ENCODE data around the gene DRICH1.
"Not testable (repeated sequence)": the region's sequence is repeated elsewhere in the genome, so short reads cannot be mapped to it uniquely, and the experiment has no call there.

Gene DRICH1

DNA sequence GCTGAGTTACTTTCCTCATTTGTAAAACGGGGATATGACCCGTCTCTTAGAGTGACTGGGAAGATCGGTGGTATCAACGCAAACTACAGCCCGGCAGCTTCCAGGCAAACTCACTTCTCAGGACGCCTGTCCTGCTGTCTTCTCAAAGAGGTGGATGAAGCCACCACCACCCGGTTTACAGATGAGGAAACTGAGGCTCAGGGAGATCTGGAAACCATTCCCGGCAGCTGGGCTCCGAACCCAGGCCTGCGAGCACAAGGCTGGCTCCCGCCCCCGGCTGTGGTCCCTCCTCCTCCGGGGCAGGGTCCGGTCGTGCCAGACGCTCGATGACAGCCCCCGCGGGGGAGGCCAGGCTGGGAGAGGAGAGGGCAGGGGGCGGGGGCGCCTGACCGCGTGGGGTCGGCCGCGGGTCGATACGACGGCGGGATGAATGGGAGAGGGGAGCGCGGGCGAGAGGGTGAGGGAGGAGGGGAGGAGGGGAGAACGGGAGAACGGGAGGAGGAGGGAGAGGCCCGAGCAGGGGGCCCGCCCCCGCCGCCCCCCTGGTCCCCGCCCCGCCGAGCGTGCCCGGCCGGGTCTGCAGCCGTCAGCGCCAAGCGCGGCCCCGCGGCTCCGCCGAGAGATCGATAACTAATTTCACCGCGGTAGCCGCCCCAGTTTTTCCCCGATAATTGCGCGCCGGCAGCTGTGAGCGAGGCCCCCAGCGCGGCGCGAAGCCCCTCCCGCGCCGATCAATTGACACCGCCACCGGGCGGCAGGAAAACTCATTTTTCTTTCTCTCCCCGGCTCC lies 66.0 kb downstream of the DRICH1 start:
- no peak for DNase-seq

DNA sequence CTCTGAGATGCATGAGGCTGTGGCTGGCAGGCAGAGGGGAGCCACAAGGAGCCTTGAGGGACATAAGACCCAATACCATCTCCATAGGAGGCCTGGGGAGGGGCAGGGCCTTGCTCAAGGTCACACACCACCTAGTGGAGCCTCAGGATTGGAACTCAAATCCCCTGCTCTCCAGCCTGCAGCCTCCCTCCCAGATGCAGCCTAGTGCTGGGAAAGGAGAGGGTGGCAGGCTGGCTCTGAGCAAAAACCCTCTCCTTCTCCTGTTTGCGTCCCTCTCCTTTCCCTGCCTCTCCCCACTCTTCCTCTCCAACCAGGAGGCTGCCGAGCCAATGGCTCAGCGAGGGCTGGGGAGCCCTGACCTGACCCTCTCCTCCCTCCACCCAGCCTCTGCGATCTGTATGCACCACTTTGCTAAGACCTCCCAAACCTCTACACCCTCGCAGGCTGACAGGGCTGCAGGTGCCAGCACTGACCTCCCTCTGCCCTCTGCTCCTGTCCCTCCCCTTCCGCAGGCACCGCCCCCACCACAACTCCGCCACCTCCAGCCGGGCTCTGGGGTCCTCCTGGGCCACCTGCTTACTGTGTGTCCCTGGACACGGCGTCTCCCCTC lies 66.7 kb downstream of the DRICH1 start:
- DNase-seq = no peak

DNA sequence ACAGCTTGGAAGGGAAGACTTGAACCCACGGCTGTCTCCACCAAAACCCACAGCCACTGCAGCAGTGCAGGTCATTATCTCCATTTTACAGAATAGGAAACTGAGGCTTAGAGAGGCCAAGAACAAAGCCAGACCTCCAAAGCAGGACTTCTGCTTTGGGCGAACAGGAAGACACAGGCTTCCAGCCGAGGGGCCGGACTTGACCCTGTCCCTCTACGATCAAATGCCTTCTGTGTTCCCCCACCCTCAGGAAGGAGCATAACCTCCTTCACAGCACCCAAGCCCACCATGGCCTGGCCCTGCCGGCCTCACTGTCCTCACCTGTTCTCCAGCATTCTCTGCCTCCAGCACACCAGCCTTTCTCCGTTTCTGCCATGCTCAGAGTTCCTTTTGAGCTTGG lies 67.8 kb downstream of the DRICH1 start:
- no peak for DNase-seq

DNA sequence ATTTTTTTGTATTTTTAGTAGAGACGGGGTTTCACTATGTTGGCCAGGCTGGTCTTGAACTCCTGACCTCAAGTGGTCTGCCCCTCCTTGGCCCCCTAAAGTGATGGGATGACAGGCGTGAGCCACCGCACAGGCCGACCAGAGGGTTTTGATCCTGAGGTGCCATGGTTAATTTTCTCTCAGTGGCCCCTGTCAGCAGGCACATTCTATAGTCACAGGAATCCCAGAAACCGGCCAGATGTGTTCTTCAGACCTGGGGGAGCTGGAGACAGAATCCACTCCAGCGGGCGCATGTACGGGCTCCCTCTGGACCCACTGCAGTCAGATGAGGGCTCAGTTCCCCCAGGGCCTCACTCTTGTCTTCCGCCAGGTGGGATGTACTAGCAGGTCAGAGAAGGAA lies 69.0 kb downstream of the DRICH1 start:
- no peak for DNase-seq

DNA sequence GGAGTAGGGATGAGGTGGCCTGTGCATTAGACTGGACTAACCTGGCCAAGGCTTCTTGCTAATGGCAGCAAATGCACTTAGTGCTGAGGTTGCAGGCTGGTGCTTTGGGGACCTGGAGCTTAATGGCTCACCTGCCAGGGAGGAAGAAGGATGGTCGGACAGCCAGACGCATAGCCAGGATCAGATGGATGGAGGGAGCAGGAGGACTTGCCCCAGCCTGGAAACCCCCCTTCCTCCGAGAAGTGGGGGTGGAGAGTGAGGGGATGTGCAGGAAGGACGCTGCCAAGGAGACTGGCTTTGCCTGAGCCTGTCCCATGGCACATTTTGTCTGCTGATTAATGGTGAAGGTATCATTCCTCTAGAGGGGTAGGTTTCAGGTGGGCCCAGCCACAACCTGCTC lies 69.9 kb downstream of the DRICH1 start:
- no peak for DNase-seq

DNA sequence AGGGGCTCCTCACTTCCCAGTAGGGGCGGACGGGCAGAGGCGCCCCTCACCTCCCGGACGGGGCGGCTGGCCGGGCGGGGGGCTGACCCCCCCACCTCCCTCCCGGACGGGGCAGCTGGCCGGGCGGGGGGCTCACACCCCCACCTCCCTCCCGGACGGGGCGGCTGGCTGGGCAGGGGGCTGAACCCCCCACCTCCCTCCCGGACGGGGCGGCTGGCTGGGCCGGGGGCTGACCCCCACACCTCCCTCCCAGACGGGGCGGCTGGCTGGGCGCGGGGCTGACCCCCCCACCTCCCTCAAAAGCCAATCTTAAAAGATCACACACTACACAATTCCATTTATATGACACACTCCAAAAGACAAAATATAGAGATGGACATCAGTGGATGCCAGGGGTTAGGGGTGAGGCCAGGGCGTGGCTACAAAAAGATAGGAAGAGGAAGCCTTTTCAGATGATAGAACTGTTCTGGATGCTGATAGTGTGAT lies 71.1 kb downstream of the DRICH1 start:
- DNase-seq = not testable (repeated sequence)

DNA sequence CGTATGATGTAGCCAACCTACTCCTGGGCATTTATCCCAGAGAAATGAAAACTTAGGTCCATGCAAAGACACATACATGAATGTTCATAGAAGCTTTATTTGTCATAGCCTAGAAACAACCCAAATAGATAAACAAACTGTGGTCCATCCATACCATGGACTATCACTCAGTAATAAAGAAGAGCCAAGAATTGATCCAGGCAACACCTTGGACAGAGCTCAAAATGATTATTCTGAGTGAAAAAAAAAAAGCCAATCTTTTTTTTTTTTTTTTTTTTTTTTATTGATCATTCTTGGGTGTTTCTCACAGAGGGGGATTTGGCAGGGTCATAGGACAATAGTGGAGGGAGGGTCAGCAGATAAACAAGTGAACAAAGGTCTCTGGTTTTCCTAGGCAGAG lies 71.9 kb downstream of the DRICH1 start:
- not testable (repeated sequence) for DNase-seq

All from bone marrow (tissue), 2 donors.